Astrocyte (in vitro differentiated cells and primary cell): ENCODE measurements around the gene OPCML. TPM values are rescaled to one million over a fixed set of nuclear protein-coding genes. Genes with fewer than 3 reads are reported as not detected.

Experiments used
- DNase-seq: peaks from one replicate; pipeline ENCODE4 v3.0.0-alpha.2; 2010; ENCODE audit warnings: low read depth
- FAIRE-seq: peaks from 2 replicates; lab custom pipeline; 2011; peaks lifted over from hg19 to GRCh38; lab: Jason Lieb, UNC
- H2AFZ ChIP-seq: 2 replicates; pipeline ENCODE4 v1.6.0; 2012; ENCODE audit warnings: low read depth, low read length, inconsistent platforms
- H3K27ac ChIP-seq: 2 replicates; pipeline ENCODE4 v1.5.1; 2011; ENCODE audit warnings: low read depth, low read length, inconsistent platforms
- H3K27me3 ChIP-seq: 2 replicates; pipeline ENCODE4 v1.6.0; 2011; ENCODE audit warnings: low read length, inconsistent platforms; ENCODE audit not compliant: insufficient read depth
- H3K36me3 ChIP-seq: 2 replicates; pipeline ENCODE4 v1.5.1; 2011; ENCODE audit warnings: low read length, inconsistent platforms; ENCODE audit not compliant: insufficient read depth
- H3K4me1 ChIP-seq: 2 replicates; pipeline ENCODE4 v1.5.1; 2011; ENCODE audit warnings: low read length, inconsistent platforms; ENCODE audit not compliant: insufficient read depth
- H3K4me2 ChIP-seq: 2 replicates; pipeline ENCODE4 v1.6.0; 2012; ENCODE audit warnings: low read length, inconsistent platforms
- H3K4me3 ChIP-seq: 2 replicates; pipeline ENCODE4 v1.5.1; 2011; ENCODE audit warnings: low read depth, mild to moderate bottlenecking, low read length, inconsistent platforms; ENCODE audit not compliant: insufficient read depth
- H3K79me2 ChIP-seq: 2 replicates; pipeline ENCODE4 v1.6.0; 2012; ENCODE audit warnings: mild to moderate bottlenecking, low read length, inconsistent platforms; ENCODE audit not compliant: insufficient read depth
- H3K9ac ChIP-seq: 2 replicates; pipeline ENCODE4 v1.6.0; 2012; ENCODE audit warnings: mild to moderate bottlenecking, low read length, inconsistent platforms
- H3K9me3 ChIP-seq: 2 replicates; pipeline ENCODE4 v1.5.1; 2012; ENCODE audit warnings: low read depth, mild to moderate bottlenecking, low read length, inconsistent platforms; ENCODE audit not compliant: insufficient read depth
- H4K20me1 ChIP-seq: 2 replicates; pipeline ENCODE4 v1.6.0; 2012; ENCODE audit warnings: low read length, inconsistent platforms; ENCODE audit not compliant: insufficient read depth
- H3K27ac Mint-ChIP-seq: one replicate; pipeline ENCODE4 v1.8.0; 2021; ENCODE audit warnings: mild to moderate bottlenecking, mixed read lengths; ENCODE audit not compliant: unreplicated experiment
- H3K27me3 Mint-ChIP-seq: one replicate; pipeline ENCODE4 v1.8.0; 2021; ENCODE audit warnings: low read depth, mixed read lengths; ENCODE audit not compliant: unreplicated experiment
- H3K36me3 Mint-ChIP-seq: one replicate; pipeline ENCODE4 v1.8.0; 2021; ENCODE audit warnings: low read depth, mixed read lengths; ENCODE audit not compliant: unreplicated experiment
- H3K4me1 Mint-ChIP-seq: one replicate; pipeline ENCODE4 v1.8.0; 2021; ENCODE audit warnings: low read depth, mixed read lengths; ENCODE audit not compliant: unreplicated experiment
- H3K4me3 Mint-ChIP-seq: one replicate; pipeline ENCODE4 v1.8.0; 2021; ENCODE audit warnings: mild to moderate bottlenecking, moderate library complexity, mixed read lengths; ENCODE audit not compliant: unreplicated experiment
- H3K9me3 Mint-ChIP-seq: one replicate; pipeline ENCODE4 v1.8.0; 2021; ENCODE audit warnings: mild to moderate bottlenecking, mixed read lengths; ENCODE audit not compliant: unreplicated experiment
- CTCF ChIP-seq: IDR thresholded peaks from 2 replicates; pipeline ENCODE4 v1.5.1; 2011; ENCODE audit warnings: low read depth, mild to moderate bottlenecking, inconsistent platforms, low read length, moderate library complexity; ENCODE audit not compliant: insufficient read depth
- EZH2 ChIP-seq: IDR thresholded peaks from 2 replicates; pipeline ENCODE4 v1.6.1; 2012; ENCODE audit warnings: mild to moderate bottlenecking, low read length, inconsistent platforms; ENCODE audit not compliant: insufficient read depth
- total RNA-seq: library from RNA; stranded (reverse); gene quantifications from 2 replicates; pipeline ENCODE4 v1.2.1, GENCODE V29; 2021

The OPCML gene
- total RNA-seq, 1 donor from 2014 or later = 7.9 TPM

- Histone ChIP-seq H3K9me3 (no peaks in the 10 kb centered on the region), H2AFZ (no peak overlapping the region), H3K9ac (no peak overlapping the region), H3K79me2 (no peaks in the 10 kb centered on the region), H3K36me3 (no peaks in the 10 kb centered on the region), H3K27me3 (peaks cover 2% of the 10 kb centered on the region), H4K20me1 (no peaks in the 10 kb centered on the region), H3K4me3 (no peak overlapping the region), H3K4me1 (no peaks in the 10 kb centered on the region), H3K27ac (no peak overlapping the region), H3K4me2 (no peak overlapping the region)
- no peaks in the 10 kb centered on the region for H3K9me3 Mint-ChIP-seq
- DNase-seq (no peak), FAIRE-seq (no peak)
- H3K4me1 Mint-ChIP-seq = peaks cover 6% of the 10 kb centered on the region
- TF ChIP-seq EZH2 (no peak), CTCF (no peak)
- peaks cover 32% of the 10 kb centered on the region for H3K27me3 Mint-ChIP-seq
- no peak overlapping the region for H3K4me3 Mint-ChIP-seq
- no peak overlapping the region for H3K27ac Mint-ChIP-seq
- H3K36me3 Mint-ChIP-seq = peaks cover 2% of the 10 kb centered on the region
These were observed 365.6 kb downstream of the OPCML start for GRCh38 chr11:133166662-133167061.

- H3K4me3 Mint-ChIP-seq = no peak overlapping the region
- H3K9me3 Mint-ChIP-seq = peaks cover 3% of the 10 kb centered on the region
- H3K79me2 ChIP-seq = no peaks in the 10 kb centered on the region
- no peak overlapping the region for H3K9ac ChIP-seq
- H3K36me3 Mint-ChIP-seq = peaks cover 2% of the 10 kb centered on the region
- H3K4me3 ChIP-seq = no peak overlapping the region
- H3K27me3 ChIP-seq = peaks cover 2% of the 10 kb centered on the region
- no peaks in the 10 kb centered on the region for H3K36me3 ChIP-seq
- H4K20me1 ChIP-seq = no peaks in the 10 kb centered on the region
- no peak overlapping the region for H2AFZ ChIP-seq
- no peaks in the 10 kb centered on the region for H3K9me3 ChIP-seq
- no peak for TF ChIP-seq CTCF
- no peak for TF ChIP-seq EZH2
- peaks cover 42% of the 10 kb centered on the region for H3K27me3 Mint-ChIP-seq
- no peaks in the 10 kb centered on the region for H3K4me1 Mint-ChIP-seq
- no peak overlapping the region for H3K27ac ChIP-seq
- H3K4me2 ChIP-seq = no peak overlapping the region
- no peak for FAIRE-seq
- no peak for DNase-seq
- H3K4me1 ChIP-seq = no peaks in the 10 kb centered on the region
- H3K27ac Mint-ChIP-seq = no peak overlapping the region
These were observed 367.3 kb downstream of the OPCML start for GRCh38 chr11:133164986-133165385.

- no peak overlapping the region for H3K27ac Mint-ChIP-seq
These were observed 368.6 kb downstream of the OPCML start for GRCh38 chr11:133163463-133164419.

More at GRCh38 chr11:133163463-133164419, 368.6 kb downstream of the OPCML start:
- Histone ChIP-seq H3K9ac (no peak overlapping the region), H3K36me3 (no peaks in the 10 kb centered on the region), H3K4me1 (no peaks in the 10 kb centered on the region), H3K4me3 (no peak overlapping the region), H3K4me2 (no peak overlapping the region), H3K27ac (no peak overlapping the region), H3K79me2 (no peaks in the 10 kb centered on the region), H3K9me3 (no peaks in the 10 kb centered on the region), H3K27me3 (peaks cover 2% of the 10 kb centered on the region), H2AFZ (no peak overlapping the region), H4K20me1 (no peaks in the 10 kb centered on the region)
- FAIRE-seq (no peak), DNase-seq (peak; percentile 12)
- Mint-ChIP-seq H3K4me1 (no peaks in the 10 kb centered on the region), H3K36me3 (peaks cover 2% of the 10 kb centered on the region), H3K4me3 (no peak overlapping the region), H3K27me3 (peaks cover 48% of the 10 kb centered on the region), H3K9me3 (peaks cover 3% of the 10 kb centered on the region)
- TF ChIP-seq EZH2 (no peak), CTCF (peak; percentile 74)
